Right lobe of liver (tissue), 6 donors: ENCODE data around the gene RSRC1. TPM values are rescaled to one million over a fixed set of nuclear protein-coding genes. Genes with fewer than 3 reads are reported as not detected.

Experiments
- ATAC-seq, 4 donors: fragments of 200-7000 bp; cut with Tn5 transposase; one replicate each; pipeline ENCODE4 v1.9.1; 2020; ENCODE audit warnings: mild to moderate bottlenecking in 4 of 4, moderate library complexity in 4 of 4
- DNase-seq, 3 donors: peaks; one replicate each; pipeline ENCODE4 v3.0.0-alpha.2; 2020
- H3K27ac ChIP-seq, 3 donors: fragments of 200-600 bp; one replicate each; pipeline ENCODE4 v1.8.0; 2022
- H3K27me3 ChIP-seq, 2 donors: fragments of 200-600 bp; one replicate each; pipeline ENCODE4 v1.8.0; 2022
- H3K36me3 ChIP-seq, 4 donors: fragments of 200-600 bp; sonication (generic) in 1 of 4; one replicate each; pipeline versions ENCODE4 v1.5.1 to v1.8.0; 2017 to 2022; ENCODE audit warnings: control low read depth in 1 of 4
- H3K4me1 ChIP-seq, 4 donors: fragments of 200-600 bp; sonication (generic) in 1 of 4; one replicate each; pipeline versions ENCODE4 v1.5.1 to v1.8.0; 2017 to 2022; ENCODE audit warnings: control low read depth in 1 of 4
- H3K4me3 ChIP-seq, 3 donors: fragments of 200-600 bp; one replicate each; pipeline ENCODE4 v1.8.0; 2022
- H3K9me3 ChIP-seq, 4 donors: fragments of 200-600 bp; sonication (generic) in 1 of 4; one replicate each; pipeline versions ENCODE4 v1.5.1 to v1.8.0; 2017 to 2022; ENCODE audit warnings: control low read depth in 1 of 4
- POLR2A ChIP-seq: fragments of 450-650 bp; IDR thresholded peaks from one replicate; pipeline ENCODE4 v1.6.1; 2017; ENCODE audit warnings: antibody characterized with exemption, mild to moderate bottlenecking
- WGBS: methylation state at CpG from one replicate; pipeline ENCODE4 v1.1.6; 2018; ENCODE audit warnings: low coverage, low lambda C conversion rate; ENCODE audit not compliant: insufficient coverage; ENCODE audit errors: missing lambda C conversion rate; 5-methylcytosine and 5-hydroxymethylcytosine counted together
- intact Hi-C, 2 donors: fragments of 100-400 bp; cut with DNase I; formaldehyde crosslinking; loops; one replicate each; pipeline versions ENCODE4 v1.11.2 to v1.14.1; 2022
- total RNA-seq, 6 experiments: library from RNA; depleted of rRNA in 2 of 6; stranded (reverse); fragments of >200 nt in 2 of 6; fragmentation: NEBNext Ultra II Directional in 3 of 6; extraction: Animal tissue kit (Norgen Biotek cat#: 25700) in 3 of 6; gene quantifications; one replicate each; pipeline versions ENCODE4 v1.1.0 to v1.2.4, GENCODE V29; 2016 to 2023
- TF ChIP-seq, protein P1 (sequence below), 4 donors: fragments of 200-600 bp in 3 of 4; fragments of 450-650 bp in 1 of 4; IDR thresholded peaks; one replicate each; pipeline versions ENCODE4 v1.5.1 to v1.8.0; 2016 to 2022; ENCODE audit warnings: antibody characterized with exemption in 4 of 4, mild to moderate bottlenecking in 2 of 4
- donor health status: DM: no; HTN: yes; CAD: no.
- donor health status: DM: no; HTN: no; CAD: no.
- donor health status: DM: no; HTN: no; CAD: no.
- donor health status: DM: no; HTN: yes; CAD: no.
- donor health status: DM: no; HTN: yes; CAD: no.

Gene RSRC1
- total RNA-seq, 6 experiments from 2014 or later = 10.8 to 22.1 (median 11.7) TPM

- ATAC-seq = no peak
- H3K27me3 ChIP-seq = peaks cover 29 to 74% of the 10 kb centered on the region in 2 donors
- peaks cover 0 to 13% (median 0%) of the 10 kb centered on the region in 4 donors for H3K4me1 ChIP-seq
- no peak overlapping the region for H3K27ac ChIP-seq
- 1% methylated on average over 5 of the region's 5 CpGs for WGBS
- H3K36me3 ChIP-seq = no peaks in the 10 kb centered on the region
- DNase-seq = no peak
- intact Hi-C loops = no loop called here
- no peaks in the 10 kb centered on the region for H3K9me3 ChIP-seq
- TF ChIP-seq POLR2A = no peak
- TF ChIP-seq, protein P1, sequence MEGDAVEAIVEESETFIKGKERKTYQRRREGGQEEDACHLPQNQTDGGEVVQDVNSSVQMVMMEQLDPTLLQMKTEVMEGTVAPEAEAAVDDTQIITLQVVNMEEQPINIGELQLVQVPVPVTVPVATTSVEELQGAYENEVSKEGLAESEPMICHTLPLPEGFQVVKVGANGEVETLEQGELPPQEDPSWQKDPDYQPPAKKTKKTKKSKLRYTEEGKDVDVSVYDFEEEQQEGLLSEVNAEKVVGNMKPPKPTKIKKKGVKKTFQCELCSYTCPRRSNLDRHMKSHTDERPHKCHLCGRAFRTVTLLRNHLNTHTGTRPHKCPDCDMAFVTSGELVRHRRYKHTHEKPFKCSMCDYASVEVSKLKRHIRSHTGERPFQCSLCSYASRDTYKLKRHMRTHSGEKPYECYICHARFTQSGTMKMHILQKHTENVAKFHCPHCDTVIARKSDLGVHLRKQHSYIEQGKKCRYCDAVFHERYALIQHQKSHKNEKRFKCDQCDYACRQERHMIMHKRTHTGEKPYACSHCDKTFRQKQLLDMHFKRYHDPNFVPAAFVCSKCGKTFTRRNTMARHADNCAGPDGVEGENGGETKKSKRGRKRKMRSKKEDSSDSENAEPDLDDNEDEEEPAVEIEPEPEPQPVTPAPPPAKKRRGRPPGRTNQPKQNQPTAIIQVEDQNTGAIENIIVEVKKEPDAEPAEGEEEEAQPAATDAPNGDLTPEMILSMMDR (IDR thresholded peaks at IDR 0.05) = no peak
- no peak overlapping the region for H3K4me3 ChIP-seq
Observed at GRCh38 chr3:158098834-158099424, 11.0 kb upstream of the RSRC1 start.

DNA sequence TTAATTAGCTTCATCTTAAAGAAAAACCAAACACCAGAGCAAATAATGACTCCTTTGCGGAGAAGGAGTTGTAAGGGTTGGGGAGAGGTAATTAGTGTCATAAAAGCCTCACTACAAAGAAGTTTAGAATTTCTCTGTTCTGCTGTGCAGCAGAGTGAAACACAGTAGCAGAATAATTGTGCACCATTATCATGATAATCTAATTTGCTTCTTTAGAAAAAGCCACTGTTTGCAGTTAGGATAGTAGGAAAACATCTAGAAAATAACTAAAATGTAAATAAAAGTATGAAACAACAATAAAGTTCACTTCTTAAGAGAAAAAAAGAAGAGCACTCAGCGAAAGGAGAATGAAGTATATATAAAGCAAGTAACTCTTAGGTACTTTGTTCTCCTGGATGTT, 9.2 kb upstream of the RSRC1 start:
- no peaks in the 10 kb centered on the region for H3K36me3 ChIP-seq
- no peaks in the 10 kb centered on the region for H3K9me3 ChIP-seq
- H3K4me1 ChIP-seq = peaks cover 0 to 16% (median 0%) of the 10 kb centered on the region in 4 donors
- intact Hi-C loops = no loop called here
- peaks cover 23 to 71% of the 10 kb centered on the region in 2 donors for H3K27me3 ChIP-seq
- TF ChIP-seq, protein P1 (IDR thresholded peaks at IDR 0.05) = no peak
- TF ChIP-seq POLR2A = no peak
- H3K4me3 ChIP-seq = no peak overlapping the region
- no peak for DNase-seq
- 13% methylated on average over 2 of the region's 2 CpGs for WGBS
- no peak for ATAC-seq
- no peak overlapping the region for H3K27ac ChIP-seq

DNA sequence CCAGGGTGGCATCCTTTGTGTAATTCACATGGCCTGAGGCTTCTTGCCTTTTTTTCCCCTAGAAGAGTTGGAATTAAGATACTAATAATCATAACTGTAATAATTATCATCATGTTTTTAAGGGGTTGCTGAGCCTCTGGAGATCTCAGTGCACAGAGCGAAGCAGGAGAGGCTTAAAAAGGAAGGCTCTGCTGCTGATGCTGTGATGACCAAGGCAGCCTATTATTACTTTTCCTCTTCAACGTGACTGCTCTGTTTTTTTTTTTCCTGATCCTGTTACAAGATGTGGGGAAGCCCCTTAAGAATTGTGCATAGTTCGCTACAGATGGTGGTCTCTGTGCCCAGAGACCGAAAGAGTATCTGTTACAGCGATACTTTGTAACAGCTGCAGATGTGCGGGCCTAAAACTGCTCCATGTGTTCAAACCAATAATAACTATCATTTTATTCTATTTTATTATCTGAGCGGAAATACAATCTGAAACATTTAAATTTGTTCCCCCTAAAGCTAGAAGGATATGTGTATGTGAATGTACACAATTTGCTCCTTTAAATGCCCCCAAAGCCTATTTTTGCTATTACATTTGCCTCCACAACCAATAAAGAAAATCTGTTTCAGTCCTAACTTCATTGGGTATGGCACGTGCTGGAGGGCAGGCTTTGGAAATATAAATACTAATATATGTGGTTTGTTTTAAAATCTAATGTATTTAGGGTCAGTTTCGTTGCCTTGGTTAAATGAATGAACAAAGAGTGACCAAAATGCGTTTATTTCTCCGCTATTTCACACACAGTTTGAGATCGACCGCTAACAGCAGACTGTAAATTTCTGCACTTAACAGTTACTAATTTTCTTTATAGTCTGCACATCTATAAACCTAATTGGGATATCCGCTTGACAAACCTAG, 8.3 kb upstream of the RSRC1 start:
- no peak for TF ChIP-seq POLR2A
- TF ChIP-seq, protein P1 (IDR thresholded peaks at IDR 0.05) = no peak
- ATAC-seq (no peak), DNase-seq (no peak)
- Histone ChIP-seq H3K27ac (no peak overlapping the region), H3K27me3 (peaks cover 23 to 63% of the 10 kb centered on the region in 2 donors), H3K36me3 (no peaks in the 10 kb centered on the region), H3K9me3 (no peaks in the 10 kb centered on the region), H3K4me3 (no peak overlapping the region), H3K4me1 (peaks cover 0 to 21% (median 0%) of the 10 kb centered on the region in 4 donors)
- intact Hi-C loops = no loop called here
- 20% methylated on average over 14 of the region's 14 CpGs for WGBS

GRCh38 chr3:158102242-158103080, 7.4 kb upstream of the RSRC1 start:
- H3K27ac ChIP-seq = no peak overlapping the region
- peaks cover 18 to 62% of the 10 kb centered on the region in 2 donors for H3K27me3 ChIP-seq
- TF ChIP-seq, protein P1 (IDR thresholded peaks at IDR 0.05) = no peak
- no peak for TF ChIP-seq POLR2A
- H3K9me3 ChIP-seq = no peaks in the 10 kb centered on the region
- H3K4me3 ChIP-seq = no peak overlapping the region
- peaks cover 0 to 21% (median 0%) of the 10 kb centered on the region in 4 donors for H3K4me1 ChIP-seq
- intact Hi-C loops = no loop called here
- WGBS = 5% methylated on average over 19 of the region's 28 CpGs
- DNase-seq (no peak), ATAC-seq (no peak)
- H3K36me3 ChIP-seq = no peaks in the 10 kb centered on the region
